HG03103 (cell line): ENCODE measurements around the gene SCRT2.
"Not testable (repeated sequence)": the region's sequence is repeated elsewhere in the genome, so short reads cannot be mapped to it uniquely, and the experiment has no call there.

Source experiments
- ATAC-seq: cut with Tn5 transposase; IDR thresholded peaks from one replicate; pipeline ENCODE4 v1.9.1; 2021; ENCODE audit warnings: low read depth; ENCODE audit not compliant: unreplicated experiment

The SCRT2 gene

DNA sequence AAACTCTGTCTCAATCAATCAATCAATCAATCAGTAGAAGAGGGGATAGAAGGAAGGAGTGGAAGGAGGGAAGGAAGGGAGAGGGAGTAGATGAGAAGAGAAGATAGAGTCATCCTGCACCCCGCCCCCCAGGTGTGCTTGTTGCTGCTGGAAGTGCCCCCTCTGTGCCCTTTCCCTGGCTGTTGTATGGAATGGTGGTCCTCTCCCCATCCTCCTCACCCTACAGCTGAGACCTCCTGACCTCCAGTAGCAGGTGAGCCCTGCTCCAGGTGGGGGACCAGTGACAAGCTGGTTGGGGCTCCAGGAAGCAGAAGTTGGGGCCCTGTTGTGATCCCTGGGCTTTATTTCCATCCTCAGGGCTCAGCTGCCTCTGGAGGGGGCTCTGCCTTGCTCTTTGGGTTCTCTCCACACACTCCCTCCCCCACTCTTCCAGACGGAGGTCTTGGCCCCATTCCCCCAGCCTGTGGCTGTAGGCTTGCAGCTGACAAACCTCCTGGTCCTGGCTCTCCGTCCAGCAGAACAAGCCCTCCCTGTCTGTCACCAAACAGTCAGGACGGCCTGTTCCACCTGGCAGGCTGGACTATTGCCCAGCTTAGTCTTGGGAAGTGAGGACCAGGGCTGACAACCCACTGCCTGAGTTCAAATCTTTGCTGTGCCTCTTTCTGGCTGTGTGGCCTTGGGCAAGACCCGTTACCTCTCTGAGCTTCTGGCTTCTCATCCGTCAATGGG, 26.0 kb upstream of the SCRT2 start:
- no peak for ATAC-seq

- ATAC-seq = no peak
These were observed 24.3 kb upstream of the SCRT2 start for GRCh38 chr20:699811-700338.

- ATAC-seq = no peak
These were observed 23.7 kb upstream of the SCRT2 start for GRCh38 chr20:699342-699741.

DNA sequence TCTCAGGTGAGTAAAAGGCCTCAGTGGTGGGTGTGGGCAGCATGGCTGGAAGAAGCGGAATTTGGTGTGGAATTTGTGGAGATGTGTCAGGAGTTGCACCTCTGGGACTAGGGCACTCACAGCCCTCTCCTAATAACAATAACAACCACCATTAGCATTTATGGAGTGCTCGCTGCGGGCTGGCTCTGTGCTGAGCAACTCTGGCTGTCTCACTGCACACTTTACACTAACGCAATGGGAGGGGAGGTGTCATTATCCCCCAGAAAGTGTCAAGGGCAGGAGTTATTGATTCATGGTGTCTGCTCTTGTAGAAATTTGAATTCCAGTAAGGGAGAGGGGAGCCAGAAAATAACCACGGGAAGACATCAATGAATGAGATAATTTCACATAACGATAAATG, 22.7 kb upstream of the SCRT2 start:
- no peak for ATAC-seq

DNA sequence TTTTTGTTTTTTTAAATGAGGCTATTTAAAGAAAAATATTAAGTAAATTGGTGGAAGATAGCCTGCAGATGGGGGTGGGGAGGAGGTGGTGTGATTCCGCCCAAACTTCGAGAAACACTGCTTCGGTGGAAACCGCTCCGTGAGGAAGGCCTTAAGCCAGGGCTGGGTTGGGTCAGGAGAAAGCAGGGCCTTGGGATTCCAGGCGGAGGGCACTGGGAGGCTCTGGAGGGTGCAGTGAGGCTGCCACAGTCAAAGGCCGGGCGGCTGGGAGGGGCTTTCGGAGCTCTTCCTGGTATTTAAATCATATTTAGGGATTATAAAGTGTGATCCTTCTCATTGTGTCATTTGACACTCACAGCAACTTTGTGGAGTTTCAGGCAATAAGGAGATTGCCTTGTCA, 22.2 kb upstream of the SCRT2 start:
- ATAC-seq = no peak

DNA sequence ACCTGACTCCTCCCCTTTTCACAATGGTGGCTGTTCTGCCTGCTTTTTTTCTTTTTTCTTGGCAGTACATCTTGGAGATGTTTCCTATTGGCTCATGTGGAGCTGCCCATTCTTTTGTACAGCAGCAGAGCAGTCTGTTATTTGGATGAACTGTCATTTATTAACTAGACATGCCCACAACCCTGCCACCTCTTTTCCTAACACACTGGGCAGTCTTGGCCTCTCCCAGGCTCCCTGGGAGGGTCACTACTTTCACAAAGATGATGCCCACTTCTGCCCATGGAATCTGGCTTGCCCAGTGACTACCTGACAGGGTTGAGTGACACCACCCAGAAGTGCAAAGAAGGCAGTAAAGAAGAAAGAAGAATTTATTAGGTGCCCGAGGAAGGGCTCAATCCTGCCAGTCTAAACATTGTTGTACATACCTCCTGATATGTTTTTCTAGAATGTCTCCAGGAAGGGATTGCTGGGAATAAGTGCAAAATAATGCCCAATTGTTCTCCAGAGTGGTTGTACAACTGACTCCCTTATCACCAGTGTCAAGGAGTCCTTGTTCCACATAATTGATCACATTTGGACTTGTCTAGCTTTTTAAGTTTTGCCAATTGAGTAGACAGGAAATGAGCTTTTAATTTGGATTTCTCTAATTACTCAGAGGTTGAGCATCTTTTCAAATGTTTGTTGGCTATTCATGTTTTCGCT, 19.7 kb upstream of the SCRT2 start:
- ATAC-seq = no peak

GRCh38 chr20:694496-694895, 18.9 kb upstream of the SCRT2 start:
- ATAC-seq = no peak

DNA sequence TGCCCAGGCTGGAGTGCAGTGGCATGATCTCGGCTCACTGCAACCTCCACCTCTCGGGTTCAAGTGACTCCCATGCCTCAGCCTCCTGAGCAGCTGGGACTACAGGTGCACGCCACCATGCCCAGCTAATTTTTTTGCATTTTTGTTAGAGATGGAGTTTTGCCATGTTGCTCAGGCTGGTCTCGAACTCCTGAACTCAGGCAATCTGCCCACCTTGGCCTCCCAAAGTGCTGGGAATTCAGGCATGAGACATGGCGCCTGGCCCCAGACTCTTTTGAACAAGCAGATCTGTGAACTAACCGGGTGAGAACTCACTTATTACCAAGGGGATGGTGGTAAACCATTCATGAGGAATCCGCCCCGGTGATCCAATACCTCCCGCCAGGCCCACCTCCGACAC, 18.2 kb upstream of the SCRT2 start:
- not testable (repeated sequence) for ATAC-seq

GRCh38 chr20:692044-692443, 16.4 kb upstream of the SCRT2 start:
- no peak for ATAC-seq

DNA sequence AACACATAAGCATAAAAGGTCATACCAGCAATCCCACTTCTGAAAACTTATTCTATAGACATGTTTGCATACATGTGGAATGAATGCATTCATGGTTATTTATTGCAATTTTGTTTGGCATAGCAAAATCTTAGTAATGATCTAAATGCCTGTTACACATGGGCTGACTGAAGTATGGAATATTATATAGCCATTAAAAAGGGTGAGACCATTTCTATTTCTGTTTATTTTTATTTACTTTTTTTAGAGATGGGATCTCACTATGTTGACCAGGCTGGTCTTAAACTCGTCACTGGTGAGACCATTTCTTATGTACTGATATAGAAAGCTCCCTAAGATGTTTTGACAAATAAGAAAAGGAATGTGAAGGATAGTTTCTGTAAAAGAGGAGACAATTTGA, 14.3 kb upstream of the SCRT2 start:
- no peak for ATAC-seq

DNA sequence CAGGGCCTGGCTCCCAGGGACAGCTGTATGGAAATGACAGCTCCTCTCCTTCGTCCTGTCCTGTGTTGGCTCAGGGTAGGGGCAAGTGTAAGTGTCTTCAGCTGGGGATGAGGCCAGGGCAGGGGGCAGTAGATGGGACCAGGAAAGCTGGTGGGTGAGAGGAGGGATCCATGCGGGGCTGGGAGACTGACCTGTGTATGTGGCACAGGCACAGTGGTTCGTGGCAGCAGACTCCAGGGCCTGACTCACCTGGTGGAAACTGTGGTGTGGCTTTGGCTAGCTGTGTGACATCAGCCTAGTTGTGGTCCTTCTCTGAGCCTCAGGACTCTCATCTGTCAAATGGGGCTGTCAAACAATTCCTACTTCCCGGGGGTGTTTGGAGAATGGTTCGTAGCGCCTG, 13.7 kb upstream of the SCRT2 start:
- no peak for ATAC-seq

DNA sequence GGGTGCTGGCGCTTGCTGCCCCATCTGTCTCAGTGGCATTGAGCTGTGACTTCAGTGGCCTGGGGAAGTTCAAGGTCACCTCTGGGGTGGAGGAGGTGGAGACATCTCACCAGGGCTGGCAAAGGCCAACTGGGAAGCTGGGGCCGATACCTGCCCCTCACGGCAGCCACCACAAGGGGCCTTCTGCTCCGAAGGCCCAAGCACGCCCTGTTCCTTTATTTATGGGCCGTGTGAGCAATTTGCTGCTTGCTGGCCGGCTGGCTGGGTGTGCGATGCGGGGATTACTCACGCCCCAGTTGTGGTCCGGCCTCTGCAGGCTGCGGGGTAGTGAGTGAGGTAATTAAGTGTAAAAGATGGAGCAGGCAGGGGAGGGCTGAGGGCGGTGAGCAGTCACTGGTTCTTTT, 13.2 kb upstream of the SCRT2 start:
- no peak for ATAC-seq

DNA sequence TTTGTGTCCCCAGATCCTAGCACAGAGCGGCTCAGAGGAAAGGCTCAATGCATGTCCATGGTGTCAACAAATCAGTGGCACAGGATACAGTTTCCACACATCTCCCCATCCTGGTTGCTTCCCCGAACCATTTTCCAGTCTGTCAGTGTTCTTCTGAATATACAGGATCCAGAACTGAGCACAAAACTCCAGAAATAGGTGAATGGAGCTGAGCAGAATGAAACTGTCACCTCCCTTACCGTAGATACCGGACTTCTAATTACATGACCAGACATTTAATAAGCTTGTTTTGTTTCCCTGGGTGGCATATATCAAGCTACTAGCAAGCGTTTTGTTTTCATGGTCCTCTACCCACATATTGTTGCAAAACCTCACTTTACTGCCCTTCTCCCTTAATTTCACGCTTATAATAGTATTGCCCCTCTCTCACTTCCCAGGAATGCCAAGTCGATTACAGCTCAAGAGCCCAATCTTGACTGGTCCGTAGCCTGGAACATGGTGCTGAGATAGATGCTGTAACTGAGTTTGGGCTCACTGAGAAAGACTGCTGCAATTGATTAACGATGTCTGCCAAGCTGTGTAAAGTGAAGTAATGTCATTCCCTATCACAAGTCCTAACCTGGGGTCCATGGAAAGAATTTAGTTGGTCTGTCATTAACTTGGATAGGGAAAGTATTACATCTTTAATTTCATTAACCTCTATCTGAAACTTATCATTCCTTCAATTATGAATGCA, 12.0 kb upstream of the SCRT2 start:
- ATAC-seq = no peak

DNA sequence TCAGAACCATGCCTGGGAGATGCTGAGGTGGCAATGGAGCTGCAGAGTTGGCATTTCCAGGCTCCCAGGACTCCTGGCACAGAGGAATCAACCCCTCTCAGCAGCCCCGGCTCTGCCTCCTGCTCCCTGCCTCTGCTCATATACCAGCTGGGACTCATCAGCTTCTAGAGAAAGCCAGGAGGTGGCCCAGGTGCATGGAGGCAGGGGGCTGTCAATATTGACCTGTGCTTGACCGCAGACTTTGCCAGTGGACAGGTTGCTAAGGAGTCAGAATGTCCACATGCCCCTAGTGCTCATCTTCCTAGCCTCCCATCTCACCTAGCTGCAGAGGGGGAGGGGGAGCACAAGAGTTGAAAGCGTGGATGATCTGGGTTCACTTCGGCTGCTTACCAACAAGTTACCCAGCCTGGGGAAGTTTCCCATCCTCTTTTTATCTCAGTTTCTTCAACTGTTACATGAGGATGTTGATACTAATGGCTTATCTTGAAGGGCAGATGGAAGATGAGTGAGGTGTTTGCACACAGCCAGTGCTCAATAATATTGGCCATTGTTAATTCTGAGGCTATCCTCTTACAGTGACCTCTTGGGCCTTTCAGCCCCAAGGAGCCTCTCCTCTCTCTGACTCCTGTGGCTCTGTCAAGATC, 9.2 kb upstream of the SCRT2 start:
- ATAC-seq = no peak

DNA sequence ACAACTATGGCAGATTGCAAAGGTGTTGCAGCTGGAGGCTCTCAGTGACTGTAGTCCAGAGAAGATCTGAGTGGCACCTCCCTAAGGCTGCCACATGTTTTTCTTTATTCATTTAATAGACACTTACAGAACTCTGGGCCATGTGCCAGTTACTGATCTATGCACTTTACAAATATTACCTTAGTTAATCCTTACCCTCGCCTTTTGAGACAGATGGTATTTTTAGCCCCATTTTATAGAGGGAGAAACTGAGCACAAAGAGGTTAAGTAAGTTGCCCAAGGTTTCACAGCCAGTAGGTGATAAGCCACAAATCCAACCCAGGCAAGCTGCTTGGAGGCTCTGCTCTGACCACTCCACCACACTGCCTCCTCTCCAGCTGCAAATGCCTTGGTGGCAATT, 6.5 kb upstream of the SCRT2 start:
- ATAC-seq = no peak

DNA sequence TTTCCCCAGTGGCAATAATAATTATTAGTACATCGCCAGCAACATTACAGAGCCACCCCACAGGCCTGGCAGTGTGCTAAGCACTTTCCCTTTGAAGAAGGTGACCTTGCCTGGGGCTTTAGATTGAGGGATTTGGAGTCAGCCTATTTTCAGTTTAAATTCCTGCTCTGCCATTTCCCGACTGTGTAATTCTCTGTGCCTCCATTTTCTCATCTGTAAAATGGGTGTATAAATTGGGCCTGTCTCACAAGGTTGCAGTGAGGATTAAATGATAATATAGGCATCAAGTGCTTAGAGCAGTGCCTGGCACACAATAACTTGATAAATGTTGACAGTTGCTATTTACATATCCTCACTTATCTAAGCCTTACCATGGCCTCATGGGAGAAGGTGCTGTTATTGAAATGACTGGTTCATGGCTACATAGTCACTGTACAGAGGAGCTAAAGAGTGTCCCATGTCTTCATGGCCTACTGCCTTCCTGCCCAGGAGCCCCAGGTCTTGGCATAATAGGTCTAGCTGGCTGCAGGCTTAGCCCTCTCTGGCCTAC, 5.1 kb upstream of the SCRT2 start:
- no peak for ATAC-seq

DNA sequence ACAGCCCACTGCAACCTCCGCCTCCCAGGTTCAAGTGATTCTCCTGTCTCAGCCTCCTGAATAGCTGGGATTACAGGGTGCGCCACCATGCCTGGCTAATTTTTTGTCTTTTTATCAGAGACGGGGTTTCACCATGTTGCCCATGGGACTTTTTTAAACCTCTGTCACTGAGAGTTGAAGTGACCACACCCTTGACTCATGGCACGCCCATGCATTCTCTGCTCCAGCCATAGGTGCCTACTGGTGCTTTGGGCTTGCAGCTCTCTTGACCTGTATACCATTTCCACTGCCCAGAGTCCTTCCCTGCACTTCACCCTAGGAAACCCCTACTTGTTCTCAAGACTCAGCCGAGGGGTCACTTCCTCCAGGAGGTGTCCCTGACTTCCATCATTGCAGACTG, 2.4 kb upstream of the SCRT2 start:
- ATAC-seq = no peak

- ATAC-seq = no peak
These were observed 1.4 kb upstream of the SCRT2 start for GRCh38 chr20:676967-677366.

- ATAC-seq = no peak
These were observed 824 bp upstream of the SCRT2 start for GRCh38 chr20:676315-676937.

- no peak for ATAC-seq
These were observed 559 bp downstream of the SCRT2 start for GRCh38 chr20:675033-675452.
